Measurements from ENCODE around the gene CERT1.
"Not testable (repeated sequence)": the region's sequence is repeated elsewhere in the genome, so short reads cannot be mapped to it uniquely, and the experiment has no call there.

Gene CERT1, protein sequence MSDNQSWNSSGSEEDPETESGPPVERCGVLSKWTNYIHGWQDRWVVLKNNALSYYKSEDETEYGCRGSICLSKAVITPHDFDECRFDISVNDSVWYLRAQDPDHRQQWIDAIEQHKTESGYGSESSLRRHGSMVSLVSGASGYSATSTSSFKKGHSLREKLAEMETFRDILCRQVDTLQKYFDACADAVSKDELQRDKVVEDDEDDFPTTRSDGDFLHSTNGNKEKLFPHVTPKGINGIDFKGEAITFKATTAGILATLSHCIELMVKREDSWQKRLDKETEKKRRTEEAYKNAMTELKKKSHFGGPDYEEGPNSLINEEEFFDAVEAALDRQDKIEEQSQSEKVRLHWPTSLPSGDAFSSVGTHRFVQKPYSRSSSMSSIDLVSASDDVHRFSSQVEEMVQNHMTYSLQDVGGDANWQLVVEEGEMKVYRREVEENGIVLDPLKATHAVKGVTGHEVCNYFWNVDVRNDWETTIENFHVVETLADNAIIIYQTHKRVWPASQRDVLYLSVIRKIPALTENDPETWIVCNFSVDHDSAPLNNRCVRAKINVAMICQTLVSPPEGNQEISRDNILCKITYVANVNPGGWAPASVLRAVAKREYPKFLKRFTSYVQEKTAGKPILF

DNA sequence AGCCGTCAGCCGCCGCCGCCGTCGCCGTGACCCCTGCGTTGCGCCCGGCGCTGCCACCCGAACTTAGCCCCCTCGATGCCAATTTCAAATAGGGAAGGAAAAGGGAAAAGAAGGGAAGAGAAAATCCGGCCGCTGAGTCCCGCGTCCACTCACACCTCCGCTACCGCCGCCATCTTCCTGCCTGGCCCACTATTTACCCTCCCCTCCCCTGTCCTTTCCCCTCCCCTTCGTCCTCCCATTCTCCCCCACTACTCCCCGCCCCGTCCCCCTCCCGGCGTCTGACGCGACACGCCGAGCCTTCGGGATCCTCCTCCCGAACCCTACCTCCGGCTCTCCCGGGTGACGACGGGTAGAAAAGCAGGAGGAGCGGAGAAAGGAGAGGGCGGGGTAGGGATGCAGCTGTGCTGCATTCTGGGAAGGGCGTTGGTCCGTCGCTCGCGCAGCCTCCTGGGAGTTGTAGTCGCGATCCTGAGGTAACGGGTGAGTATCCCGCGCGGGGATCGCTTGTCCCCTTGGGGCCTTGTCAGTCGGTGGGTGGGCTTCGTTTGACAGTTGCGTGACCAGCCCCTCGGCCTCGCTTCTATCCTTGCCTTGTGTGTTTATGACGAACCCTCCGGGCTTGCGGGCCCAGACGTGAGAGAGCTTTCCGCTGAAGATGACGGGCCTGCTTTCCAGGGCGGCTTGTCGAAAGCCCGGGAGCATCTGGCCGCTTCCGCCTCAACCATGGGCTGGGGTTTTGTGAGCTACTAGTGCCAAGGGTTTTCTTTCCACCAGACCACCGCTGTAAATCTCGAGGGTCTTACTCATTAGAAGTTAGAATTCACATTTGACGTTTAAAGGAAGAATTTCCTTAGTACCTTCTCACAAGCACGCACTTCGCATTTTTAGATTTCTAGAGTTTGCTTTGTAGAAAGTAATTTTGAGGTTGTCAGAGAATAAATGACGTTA, at the start of gene CERT1, which contains the start of gene POLK:
Gene CERT1, minus strand, starts transcription at position 195 of the 948 bp plus-strand sequence. CDS start 422 bp downstream, outside the sequence.
Gene POLK, plus strand, starts transcription at position 457 of the 948 bp plus-strand sequence.
- Histone ChIP-seq H3K9me3 (ENCODE audit: severe bottlenecking) (no peaks in the 10 kb centered on the region), H3K27me3 (ENCODE audit: insufficient read depth, low read depth, severe bottlenecking) (no peaks in the 10 kb centered on the region), H3K36me3 (0 out of 2 replicates have a peak, but pooled peaks cover 7% of the 10 kb centered on the region), H3K4me3 (ENCODE audit: low read depth, low read length) (peak within 1 kb of the TSS; percentile 96), H3K27ac (peak within 1 kb of the TSS; percentile 81)
- peak; percentile 99 for DNase-seq
- TF ChIP-seq, protein P1, sequence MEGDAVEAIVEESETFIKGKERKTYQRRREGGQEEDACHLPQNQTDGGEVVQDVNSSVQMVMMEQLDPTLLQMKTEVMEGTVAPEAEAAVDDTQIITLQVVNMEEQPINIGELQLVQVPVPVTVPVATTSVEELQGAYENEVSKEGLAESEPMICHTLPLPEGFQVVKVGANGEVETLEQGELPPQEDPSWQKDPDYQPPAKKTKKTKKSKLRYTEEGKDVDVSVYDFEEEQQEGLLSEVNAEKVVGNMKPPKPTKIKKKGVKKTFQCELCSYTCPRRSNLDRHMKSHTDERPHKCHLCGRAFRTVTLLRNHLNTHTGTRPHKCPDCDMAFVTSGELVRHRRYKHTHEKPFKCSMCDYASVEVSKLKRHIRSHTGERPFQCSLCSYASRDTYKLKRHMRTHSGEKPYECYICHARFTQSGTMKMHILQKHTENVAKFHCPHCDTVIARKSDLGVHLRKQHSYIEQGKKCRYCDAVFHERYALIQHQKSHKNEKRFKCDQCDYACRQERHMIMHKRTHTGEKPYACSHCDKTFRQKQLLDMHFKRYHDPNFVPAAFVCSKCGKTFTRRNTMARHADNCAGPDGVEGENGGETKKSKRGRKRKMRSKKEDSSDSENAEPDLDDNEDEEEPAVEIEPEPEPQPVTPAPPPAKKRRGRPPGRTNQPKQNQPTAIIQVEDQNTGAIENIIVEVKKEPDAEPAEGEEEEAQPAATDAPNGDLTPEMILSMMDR (IDR thresholded peaks at IDR 0.05; ENCODE audit: low read depth, low read length), result no peak

DNA sequence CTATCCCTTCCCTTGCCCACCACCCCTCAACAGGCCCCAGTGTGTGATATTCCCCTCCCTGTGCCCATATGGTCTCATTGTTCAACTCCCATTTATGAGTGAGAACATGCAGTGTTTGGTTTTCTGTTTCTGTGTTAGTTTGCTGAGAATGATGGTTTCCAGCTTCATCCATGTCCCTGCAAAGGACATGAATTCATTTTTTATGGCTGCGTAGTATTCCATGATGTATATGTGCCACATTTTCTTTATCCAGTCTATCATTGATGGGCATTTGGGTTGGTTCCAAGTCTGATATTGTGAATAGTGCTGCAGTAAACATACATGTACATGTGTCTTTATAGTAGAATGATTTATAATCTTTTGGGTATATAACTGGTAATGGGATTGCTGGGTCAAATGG, 49.2 kb upstream of the CERT1 start:
- not testable (repeated sequence) for H3K9me3 ChIP-seq (ENCODE audit: severe bottlenecking); H3K27ac ChIP-seq; H3K36me3 ChIP-seq; H3K27me3 ChIP-seq (ENCODE audit: insufficient read depth, low read depth, severe bottlenecking); H3K4me3 ChIP-seq (ENCODE audit: low read depth, low read length); DNase-seq

DNA sequence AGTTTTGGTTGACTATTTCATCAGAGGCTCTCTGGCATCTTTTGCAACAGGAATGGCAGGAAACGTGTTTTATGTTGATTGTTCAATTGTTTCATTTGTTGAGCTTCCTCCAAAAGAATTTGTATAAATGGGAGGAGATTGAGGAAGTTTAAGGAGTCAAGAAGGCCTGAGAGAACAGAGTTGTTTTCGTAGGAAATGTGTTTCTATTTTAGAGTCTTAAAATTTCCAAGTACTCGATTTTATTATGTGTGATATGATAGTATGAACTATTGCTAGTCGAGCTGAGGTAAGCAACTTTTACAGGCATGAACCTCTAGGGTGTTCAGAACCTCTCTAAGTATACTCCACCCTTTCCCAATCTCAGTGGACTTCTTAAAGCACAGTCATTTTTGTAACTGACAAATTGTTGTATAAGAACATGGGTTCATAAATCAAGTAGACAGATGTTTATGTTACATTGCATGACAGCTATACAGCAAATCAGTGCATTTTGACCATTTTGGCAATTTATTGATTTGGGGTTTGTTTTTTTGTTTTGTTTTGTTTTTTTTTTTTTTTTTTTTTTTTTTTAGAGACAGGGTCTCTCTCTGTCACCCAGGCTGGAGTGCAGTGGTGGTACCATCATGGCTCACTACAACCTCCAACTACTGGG, 47.7 kb upstream of the CERT1 start:
- TF ChIP-seq, protein P1 (IDR thresholded peaks at IDR 0.05; ENCODE audit: low read depth, low read length), result no peak
- H3K9me3 ChIP-seq (ENCODE audit: severe bottlenecking), result no peaks in the 10 kb centered on the region
- DNase-seq, result no peak
- H3K4me3 ChIP-seq (ENCODE audit: low read depth, low read length), result no peak overlapping the region
- no peak overlapping the region for H3K27ac ChIP-seq
- H3K36me3 ChIP-seq, result peaks cover 3% of the 10 kb centered on the region
- H3K27me3 ChIP-seq (ENCODE audit: insufficient read depth, low read depth, severe bottlenecking), result no peaks in the 10 kb centered on the region

DNA sequence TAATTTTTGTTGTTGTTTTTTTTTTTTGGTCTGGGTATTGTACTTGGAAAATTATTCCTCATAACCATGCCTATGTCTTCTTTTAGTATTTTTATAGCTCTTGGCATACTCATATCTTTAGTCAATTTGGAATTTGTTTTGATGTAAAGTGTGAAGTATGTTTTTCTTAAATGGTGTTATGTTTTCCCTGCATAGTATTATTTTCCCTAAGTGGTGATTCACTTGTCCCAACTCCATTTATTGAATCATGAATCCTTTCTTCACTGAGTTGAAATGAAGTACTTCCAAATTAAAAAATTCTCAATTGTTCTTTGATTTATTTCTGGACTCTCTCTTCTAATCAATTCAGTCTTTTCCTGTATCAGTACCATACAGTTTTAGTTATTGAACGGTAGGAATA, 46.8 kb upstream of the CERT1 start:
- no peak for DNase-seq
- H3K27me3 ChIP-seq (ENCODE audit: insufficient read depth, low read depth, severe bottlenecking), result no peaks in the 10 kb centered on the region
- H3K27ac ChIP-seq, result no peak overlapping the region
- TF ChIP-seq, protein P1 (IDR thresholded peaks at IDR 0.05; ENCODE audit: low read depth, low read length), result no peak
- H3K4me3 ChIP-seq (ENCODE audit: low read depth, low read length), result no peak overlapping the region
- H3K9me3 ChIP-seq (ENCODE audit: severe bottlenecking), result no peaks in the 10 kb centered on the region
- peaks cover 7% of the 10 kb centered on the region for H3K36me3 ChIP-seq

DNA sequence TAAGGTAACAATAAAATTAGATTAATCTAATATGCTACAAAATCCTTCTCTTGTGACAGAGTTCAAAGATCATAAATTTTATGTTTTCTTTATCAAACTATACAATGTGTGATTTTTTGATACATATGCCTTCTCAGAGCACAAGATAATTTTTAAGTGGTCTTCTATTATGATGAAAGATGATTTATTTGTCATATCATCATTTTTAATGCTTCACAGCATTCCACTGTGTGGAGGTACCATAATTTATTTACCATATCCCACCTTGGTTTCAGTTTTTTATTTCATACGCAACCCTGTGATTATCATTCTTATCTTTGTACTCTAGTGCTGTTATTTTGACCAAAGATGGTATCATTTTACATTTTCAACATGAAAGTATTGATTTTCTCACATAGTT, 41.9 kb upstream of the CERT1 start:
- peaks cover 20% of the 10 kb centered on the region for H3K36me3 ChIP-seq
- DNase-seq, result no peak
- TF ChIP-seq, protein P1 (IDR thresholded peaks at IDR 0.05; ENCODE audit: low read depth, low read length), result no peak
- H3K4me3 ChIP-seq (ENCODE audit: low read depth, low read length), result no peak overlapping the region
- H3K27ac ChIP-seq, result no peak overlapping the region
- H3K9me3 ChIP-seq (ENCODE audit: severe bottlenecking), result no peaks in the 10 kb centered on the region
- no peaks in the 10 kb centered on the region for H3K27me3 ChIP-seq (ENCODE audit: insufficient read depth, low read depth, severe bottlenecking)
